NOMO-1 (cell line): ENCODE data around the gene TPTE.
"Not testable (repeated sequence)": the region's sequence is repeated elsewhere in the genome, so short reads cannot be mapped to it uniquely, and the experiment has no call there.

Experiments used
- DNase-seq, 2 experiments: peaks; one replicate each; lab custom pipeline; 2025; ENCODE audit not compliant: unreplicated experiment in 2 of 2; lab: John Stamatoyannopoulos, UW

TPTE gene

GRCh38 chr21:10521091-10521598 is at the start of gene TPTE:
Gene TPTE (plus strand): TSS chr21:10521583. CDS start chr21:10538724, 17,141 bp downstream.
- no peak for DNase-seq

DNA sequence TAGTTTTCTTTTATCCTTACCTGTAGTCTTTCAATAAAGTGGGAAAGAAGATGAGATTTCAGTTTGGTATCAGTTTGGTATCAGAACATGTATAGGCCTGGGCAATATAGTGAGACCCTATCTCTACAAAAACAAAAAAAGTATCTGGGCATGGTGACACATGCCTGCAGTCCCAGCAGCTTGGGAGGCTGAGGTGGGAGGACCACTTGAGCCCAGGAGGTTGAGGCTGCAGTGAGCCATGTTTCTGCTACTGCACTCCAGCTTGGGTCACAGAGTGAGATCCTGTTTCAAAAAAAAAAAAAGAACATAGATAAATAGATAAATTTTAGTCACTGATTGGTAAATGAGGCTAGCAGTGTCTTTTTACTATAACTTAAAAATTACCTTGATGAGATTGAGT is 49.4 kb upstream of the TPTE start:
- DNase-seq, result not testable (repeated sequence)

DNA sequence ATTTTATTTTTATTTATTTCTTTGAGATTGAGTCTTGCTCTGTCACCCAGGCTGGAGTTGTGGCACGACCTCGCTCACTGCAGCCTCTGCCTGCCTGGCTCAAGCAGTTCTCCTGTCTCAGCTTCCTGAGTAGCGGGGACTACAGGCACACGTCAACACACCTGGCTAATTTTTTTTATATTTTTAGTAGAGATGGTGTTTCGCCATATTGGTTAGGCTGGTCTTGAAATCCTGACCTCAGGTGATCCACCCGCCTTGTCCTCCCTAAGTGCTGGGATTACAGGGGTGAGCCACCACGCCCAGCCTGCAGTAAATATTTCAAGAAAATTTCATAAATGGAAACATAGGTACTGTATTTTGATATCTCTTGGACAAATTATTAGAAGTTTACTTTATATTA is 43.6 kb upstream of the TPTE start:
- DNase-seq, result not testable (repeated sequence)

- DNase-seq, result not testable (repeated sequence)
Measured at GRCh38 chr21:10479875-10480274, 41.5 kb upstream of the TPTE start.

DNA sequence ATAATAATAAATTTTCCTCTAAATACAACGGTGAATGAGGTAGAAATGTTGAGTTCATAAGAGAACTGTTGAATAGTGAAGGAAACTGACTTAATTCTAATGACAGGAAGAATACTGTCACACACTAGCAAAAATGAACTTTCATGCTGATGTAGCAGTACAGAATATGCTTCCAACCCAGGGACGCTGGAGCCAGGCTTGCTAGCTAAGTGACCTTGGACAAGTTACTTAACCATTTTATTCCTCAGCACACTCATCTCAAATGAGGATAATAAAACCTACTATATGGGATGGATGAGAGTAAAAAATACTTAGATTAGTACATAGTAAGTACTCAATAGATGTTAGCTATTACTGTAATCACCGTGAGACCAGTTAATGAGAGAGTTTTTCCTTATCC is 36.5 kb upstream of the TPTE start:
- DNase-seq, result not testable (repeated sequence)

- DNase-seq, result not testable (repeated sequence)
Measured at GRCh38 chr21:10490453-10490852, 30.9 kb upstream of the TPTE start.

GRCh38 chr21:10511116-10511515 is 10.3 kb upstream of the TPTE start:
- no peak for DNase-seq

- not testable (repeated sequence) for DNase-seq
Measured at GRCh38 chr21:10516889-10517288, 4.5 kb upstream of the TPTE start.

DNA sequence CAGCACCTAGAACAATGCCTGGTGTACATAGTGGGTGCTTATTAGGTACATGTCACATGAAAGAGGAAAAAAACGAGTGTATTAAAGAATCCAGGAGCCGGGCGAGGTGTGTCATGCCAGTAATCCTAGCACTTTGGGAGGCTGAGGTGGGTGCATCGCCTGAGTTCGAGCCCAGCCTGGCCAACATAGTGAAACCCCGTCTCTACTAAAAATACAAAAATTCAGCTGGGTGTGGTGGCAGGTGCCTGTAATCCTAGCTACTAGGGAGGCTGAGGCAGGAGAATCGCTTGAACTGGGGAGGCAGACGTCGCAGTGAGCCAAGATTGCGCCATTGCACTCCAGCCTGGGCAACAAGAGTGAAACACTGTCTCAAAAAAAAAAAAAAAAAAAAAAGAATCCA is 3.5 kb upstream of the TPTE start:
- DNase-seq, result not testable (repeated sequence)

DNA sequence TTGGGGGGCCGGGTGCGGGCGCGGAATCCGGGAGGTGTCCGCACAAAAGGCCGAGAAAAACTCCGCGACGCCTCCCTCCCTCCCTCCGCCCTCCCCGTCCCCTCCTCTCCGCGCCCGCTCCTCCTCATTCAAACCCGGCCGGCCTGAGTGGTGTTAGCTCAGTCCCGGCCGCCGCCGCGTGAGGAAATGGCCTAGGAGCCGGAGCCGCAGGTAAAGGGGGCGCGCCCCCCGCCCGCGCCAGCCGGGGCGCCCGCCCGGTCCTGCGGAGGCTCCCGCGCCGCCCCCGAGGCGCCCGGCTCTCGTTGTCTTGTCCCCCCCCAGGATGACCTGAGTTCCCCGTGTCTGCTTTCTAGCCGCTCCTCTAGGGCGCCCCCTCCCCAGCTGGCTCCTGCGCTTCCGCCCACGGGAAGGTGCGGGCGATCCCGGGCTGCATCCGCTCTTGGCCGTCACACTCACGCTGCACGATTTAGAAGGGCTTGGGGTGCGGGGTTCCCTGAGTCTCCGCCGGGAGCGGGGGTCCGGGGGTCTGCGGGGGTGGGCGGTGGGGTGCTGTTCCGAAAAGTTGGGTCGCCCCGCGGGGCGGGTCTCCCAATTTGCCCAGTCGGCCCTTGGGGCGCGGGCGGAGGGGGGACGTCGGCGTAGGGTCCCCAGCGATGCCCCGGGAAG is 585 bp downstream of the TPTE start:
- not testable (repeated sequence) for DNase-seq

DNA sequence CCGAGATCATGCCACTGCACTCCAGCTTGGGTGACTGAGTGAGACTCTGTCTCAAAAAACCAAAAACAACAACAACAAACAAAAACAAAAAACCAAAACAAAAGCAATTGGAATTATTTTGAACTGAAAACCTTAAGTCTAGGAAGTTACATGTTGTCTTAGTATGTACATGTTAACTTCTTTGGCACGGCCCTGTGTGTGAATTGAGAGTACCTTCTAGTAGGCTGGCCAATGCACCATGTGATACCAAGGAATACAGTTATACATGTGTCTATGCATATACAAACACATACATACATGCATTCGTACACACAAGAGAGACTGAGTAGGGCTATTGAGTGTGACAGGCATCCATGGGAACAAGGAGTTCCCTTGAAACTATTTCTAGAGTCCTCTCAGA is 18.6 kb downstream of the TPTE start:
- DNase-seq, result no peak

GRCh38 chr21:10544376-10544775 is 23.0 kb downstream of the TPTE start:
- DNase-seq, result not testable (repeated sequence)

- not testable (repeated sequence) for DNase-seq
Measured at GRCh38 chr21:10547868-10548267, 26.5 kb downstream of the TPTE start.

DNA sequence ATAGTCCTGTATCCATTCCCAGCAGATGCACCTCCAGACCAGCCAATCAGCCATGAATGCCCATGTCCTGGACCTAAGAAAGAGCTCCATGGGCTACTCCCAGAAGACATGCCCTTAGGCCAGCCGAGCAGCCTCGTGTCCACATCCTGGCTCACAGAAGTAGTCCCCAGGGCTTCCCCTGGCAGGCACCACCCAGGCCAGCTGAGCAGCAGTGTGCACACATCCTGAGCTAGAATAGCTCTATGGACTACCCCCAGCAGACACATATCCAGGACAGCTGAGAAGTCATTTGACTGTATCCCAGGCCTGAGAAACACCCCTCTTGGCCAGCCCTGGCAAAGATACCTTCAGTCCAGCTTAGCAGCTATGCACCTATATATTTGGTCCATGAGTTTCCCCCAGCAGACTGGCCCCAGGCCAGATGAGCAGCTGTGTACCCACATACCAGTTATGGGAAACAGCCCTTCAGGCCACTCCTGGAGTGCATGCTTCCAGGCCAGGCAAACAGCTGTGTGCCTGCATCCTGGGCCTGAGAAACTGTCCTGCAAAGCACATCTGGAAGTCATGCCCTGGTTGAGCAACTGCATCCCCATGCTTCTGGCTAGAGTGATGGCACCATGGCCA is 27.1 kb downstream of the TPTE start:
- not testable (repeated sequence) for DNase-seq

- DNase-seq, result not testable (repeated sequence)
Measured at GRCh38 chr21:10570803-10571202, 49.4 kb downstream of the TPTE start.

DNA sequence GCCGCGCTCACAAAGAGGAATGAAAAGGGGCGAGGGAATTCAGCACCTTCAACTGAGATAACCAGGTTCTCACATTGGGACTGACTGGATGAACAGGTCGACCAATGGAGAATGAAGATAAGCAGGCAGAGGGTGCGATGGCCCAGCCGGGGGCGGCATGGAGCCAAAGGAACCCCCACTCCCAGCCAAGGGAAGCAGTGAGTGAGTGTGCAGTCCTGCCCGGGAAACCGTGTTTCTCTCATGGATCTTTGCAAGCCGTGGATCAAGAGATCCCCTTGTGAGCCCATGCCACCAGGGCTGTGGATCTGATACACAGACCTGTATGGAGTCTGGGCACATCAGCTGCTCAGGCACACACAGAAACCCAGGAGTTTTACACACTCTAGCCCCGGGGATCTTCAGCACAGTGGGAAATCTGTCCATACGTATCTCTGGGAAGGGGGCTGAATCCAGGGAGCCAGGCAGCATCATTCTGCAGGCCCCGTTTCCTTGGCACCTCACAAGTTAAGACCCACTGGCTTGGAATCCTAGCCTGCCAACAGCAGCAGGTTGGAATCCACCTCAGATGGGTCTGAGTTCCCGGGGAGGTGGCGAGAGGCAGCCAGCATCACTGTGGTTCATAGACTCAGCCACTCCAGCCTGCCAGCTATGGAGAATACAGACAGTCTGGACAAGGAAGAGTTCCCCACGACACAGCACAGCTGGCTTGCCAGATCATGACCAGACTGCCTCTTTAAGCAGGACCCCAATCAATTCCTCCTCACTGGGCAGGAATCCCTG is 53.3 kb downstream of the TPTE start:
- DNase-seq, result not testable (repeated sequence)

DNA sequence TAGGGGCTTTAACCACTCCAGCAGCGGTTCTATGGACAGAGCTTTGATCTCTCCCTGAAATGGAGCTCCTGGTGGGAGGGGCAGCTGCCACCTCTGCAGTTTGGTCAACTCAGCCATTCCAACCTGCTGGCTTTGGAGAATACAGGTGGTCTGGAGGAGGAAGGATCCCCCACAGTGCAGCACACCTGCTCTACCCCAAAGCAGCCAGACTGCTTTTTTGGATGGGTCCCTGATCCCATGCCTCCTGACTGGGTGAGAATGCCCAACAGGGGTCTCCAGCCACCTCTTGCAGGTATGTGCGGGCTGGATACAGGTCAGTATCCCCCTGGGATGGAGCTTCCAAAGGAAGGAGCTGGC is 53.9 kb downstream of the TPTE start:
- DNase-seq, result no peak

GRCh38 chr21:10578910-10579309 is 57.5 kb downstream of the TPTE start:
- not testable (repeated sequence) for DNase-seq

GRCh38 chr21:10589115-10589514 is 67.7 kb downstream of the TPTE start:
- DNase-seq, result not testable (repeated sequence)

DNA sequence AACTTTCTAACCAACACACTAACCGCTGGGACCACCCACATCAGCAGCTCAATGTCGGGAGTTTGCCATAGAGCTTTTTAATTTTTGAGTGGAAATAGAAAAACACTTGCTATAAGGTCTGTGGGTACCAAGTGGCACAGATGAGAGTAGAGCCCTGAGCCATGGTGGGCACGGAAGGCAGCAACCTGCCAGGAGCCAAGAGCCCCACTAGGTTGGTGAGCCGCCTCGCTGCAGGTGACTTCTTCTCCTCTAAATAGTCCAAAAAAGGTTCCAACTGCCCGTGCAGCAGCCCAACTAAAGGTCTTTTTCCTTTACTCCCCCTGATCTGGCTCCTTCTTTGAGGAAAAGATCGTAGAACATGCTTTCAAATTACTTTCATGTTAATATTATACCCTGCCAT is 85.7 kb downstream of the TPTE start:
- not testable (repeated sequence) for DNase-seq

- not testable (repeated sequence) for DNase-seq
Measured at GRCh38 chr21:10614285-10614684, 92.9 kb downstream of the TPTE start.
